Neutrophil (primary cell): ENCODE data around the gene PCED1B.

ENCODE experiments used
- H3K27ac ChIP-seq: fragments of 200-600 bp; sonication (generic); 2 replicates; pipeline ENCODE4 v1.5.1; 2016; ENCODE audit warnings: mild to moderate bottlenecking, moderate library complexity
- H3K27me3 ChIP-seq: fragments of 200-600 bp; sonication (generic); 2 replicates; pipeline ENCODE4 v1.6.0; 2016; ENCODE audit warnings: mild to moderate bottlenecking
- H3K36me3 ChIP-seq: fragments of 200-600 bp; sonication (generic); 2 replicates; pipeline ENCODE4 v1.5.1; 2017
- H3K4me1 ChIP-seq, 2 experiments: fragments of 200-600 bp in 1 of 2; sonication (generic) in 1 of 2; 1 replicate in 1 of 2; 2 replicates in 1 of 2; pipeline versions ENCODE4 v1.5.1 to v1.6.1; 2013 to 2016; ENCODE audit warnings: low read depth in 1 of 2, low read length in 1 of 2, mild to moderate bottlenecking in 1 of 2, moderate library complexity in 1 of 2; ENCODE audit not compliant: control insufficient read depth in 1 of 2, insufficient read depth in 1 of 2
- H3K4me3 ChIP-seq, 2 experiments: fragments of 200-600 bp in 1 of 2; sonication (generic) in 1 of 2; 1 replicate in 1 of 2; 2 replicates in 1 of 2; pipeline ENCODE4 v1.5.1; 2013 to 2016; ENCODE audit warnings: low read depth in 1 of 2, low read length in 1 of 2, mild to moderate bottlenecking in 1 of 2, moderate library complexity in 1 of 2
- H3K9me3 ChIP-seq: fragments of 200-600 bp; sonication (generic); 2 replicates; pipeline ENCODE4 v1.5.1; 2016
- TF ChIP-seq, protein P1 (sequence below): fragments of 200-600 bp; sonication (generic); IDR thresholded peaks from 2 replicates; pipeline ENCODE4 v1.5.1; 2016; ENCODE audit warnings: antibody characterized with exemption

The PCED1B gene

DNA sequence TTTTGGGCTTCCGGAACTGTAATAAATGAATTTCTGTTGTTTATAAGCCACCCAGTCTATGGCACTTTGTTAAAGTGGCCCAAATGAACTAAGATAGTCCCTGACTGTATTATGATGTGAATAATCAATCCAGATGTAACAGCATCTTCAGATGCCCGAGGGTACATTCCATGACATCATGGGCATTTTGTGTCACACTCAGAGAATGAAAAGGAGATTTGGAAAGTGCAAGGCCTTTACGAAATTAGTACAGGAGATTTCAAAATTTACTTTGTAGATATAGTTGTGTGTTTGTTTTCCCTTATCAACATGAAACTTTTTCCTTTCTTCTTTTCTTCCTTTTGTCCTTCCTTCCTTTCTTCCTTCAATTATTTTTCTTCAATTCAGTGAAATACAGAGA, 54.6 kb downstream of the PCED1B start:
- TF ChIP-seq, protein P1, sequence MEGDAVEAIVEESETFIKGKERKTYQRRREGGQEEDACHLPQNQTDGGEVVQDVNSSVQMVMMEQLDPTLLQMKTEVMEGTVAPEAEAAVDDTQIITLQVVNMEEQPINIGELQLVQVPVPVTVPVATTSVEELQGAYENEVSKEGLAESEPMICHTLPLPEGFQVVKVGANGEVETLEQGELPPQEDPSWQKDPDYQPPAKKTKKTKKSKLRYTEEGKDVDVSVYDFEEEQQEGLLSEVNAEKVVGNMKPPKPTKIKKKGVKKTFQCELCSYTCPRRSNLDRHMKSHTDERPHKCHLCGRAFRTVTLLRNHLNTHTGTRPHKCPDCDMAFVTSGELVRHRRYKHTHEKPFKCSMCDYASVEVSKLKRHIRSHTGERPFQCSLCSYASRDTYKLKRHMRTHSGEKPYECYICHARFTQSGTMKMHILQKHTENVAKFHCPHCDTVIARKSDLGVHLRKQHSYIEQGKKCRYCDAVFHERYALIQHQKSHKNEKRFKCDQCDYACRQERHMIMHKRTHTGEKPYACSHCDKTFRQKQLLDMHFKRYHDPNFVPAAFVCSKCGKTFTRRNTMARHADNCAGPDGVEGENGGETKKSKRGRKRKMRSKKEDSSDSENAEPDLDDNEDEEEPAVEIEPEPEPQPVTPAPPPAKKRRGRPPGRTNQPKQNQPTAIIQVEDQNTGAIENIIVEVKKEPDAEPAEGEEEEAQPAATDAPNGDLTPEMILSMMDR, result no peak
- Histone ChIP-seq H3K4me3 (no peak overlapping the region), H3K36me3 (no peaks in the 10 kb centered on the region), H3K9me3 (no peaks in the 10 kb centered on the region), H3K27me3 (no peaks in the 10 kb centered on the region), H3K27ac (no peak overlapping the region), H3K4me1 (peaks cover 8 to 14% of the 10 kb centered on the region in 2 experiments)

DNA sequence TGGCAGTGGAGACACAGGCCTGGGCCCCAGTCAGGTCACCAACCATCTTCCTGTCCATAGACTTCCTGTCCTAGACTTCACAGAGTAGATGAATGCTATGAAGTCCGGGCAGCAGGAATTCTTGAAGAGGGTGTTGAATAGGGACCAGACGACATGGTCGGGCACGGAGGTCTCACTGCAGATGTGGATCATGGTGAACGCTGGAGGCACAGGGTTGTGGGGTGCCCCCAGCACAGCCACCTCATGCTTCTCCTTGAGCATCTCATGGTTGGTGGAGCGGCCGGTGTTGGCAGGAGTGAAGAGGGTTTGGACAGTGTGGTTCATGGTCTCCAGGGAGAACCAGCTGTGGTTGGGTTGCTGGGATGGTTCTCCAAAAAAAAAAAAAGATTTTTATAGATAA, 56.2 kb downstream of the PCED1B start:
- TF ChIP-seq, protein P1, result no peak
- Histone ChIP-seq H3K27ac (no peak overlapping the region), H3K9me3 (no peaks in the 10 kb centered on the region), H3K36me3 (no peaks in the 10 kb centered on the region), H3K4me3 (no peak overlapping the region), H3K4me1 (peaks cover 16 to 24% of the 10 kb centered on the region in 2 experiments), H3K27me3 (no peaks in the 10 kb centered on the region)

DNA sequence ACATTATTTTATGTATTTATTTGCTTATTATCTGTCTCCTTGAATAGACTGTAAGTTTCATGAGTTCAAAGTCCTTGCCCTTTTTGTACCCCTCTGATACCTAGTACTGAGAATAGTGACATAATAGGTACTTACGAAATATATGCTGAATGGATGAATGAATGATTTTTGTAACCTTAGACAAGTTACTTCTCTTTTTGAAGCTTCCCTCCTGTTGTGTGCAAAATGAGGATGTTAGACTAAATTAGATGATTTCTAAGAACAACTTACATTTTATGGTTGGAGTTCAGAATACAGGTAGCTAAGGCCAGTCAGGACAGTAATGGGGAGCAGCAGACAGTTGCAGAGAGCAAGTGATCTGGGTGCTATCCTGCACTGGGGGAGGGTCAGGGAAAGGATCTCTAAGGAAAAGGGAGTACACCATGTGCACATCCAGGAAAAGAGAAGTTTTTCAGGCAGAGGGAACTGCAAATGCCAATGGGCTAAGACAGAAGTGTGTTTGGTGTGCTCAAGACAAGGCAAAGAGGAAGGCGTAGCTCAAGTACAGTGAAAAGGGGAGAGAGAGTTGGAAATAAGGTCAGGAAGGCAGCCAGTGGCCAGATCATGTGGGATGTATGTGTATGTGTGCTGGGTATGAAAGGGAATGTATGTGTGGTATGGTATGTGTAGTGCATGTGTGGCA, 59.7 kb downstream of the PCED1B start:
- no peak overlapping the region for H3K4me3 ChIP-seq
- peaks cover 16 to 24% of the 10 kb centered on the region in 2 experiments for H3K4me1 ChIP-seq
- H3K36me3 ChIP-seq, result no peaks in the 10 kb centered on the region
- TF ChIP-seq, protein P1, result no peak
- H3K9me3 ChIP-seq, result no peaks in the 10 kb centered on the region
- peak overlapping the region; percentile 61 for H3K27ac ChIP-seq
- no peaks in the 10 kb centered on the region for H3K27me3 ChIP-seq

DNA sequence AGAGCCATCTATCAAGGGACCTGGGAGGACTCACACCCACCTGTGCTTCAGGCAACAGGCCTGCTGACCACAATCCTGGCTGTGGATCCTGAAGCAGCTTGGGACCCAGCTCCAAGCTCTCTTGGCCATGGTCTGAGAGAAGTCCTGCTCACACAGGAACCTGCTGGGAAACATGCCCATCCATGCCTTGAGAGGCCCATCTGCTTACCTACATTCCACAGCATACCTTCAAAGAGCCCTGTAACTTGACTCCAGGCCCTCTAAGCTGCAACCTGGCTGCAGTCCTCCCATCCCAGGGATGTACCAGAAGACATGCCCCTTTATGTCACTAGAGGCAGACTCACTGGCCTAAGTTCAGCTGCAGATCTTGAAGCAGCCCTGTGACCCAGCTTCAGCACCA, 62.0 kb downstream of the PCED1B start:
- Histone ChIP-seq H3K4me1 (peaks cover 16 to 21% of the 10 kb centered on the region in 2 experiments), H3K4me3 (no peak overlapping the region), H3K36me3 (no peaks in the 10 kb centered on the region), H3K27ac (no peak overlapping the region), H3K27me3 (no peaks in the 10 kb centered on the region), H3K9me3 (no peaks in the 10 kb centered on the region)
- TF ChIP-seq, protein P1, result no peak

DNA sequence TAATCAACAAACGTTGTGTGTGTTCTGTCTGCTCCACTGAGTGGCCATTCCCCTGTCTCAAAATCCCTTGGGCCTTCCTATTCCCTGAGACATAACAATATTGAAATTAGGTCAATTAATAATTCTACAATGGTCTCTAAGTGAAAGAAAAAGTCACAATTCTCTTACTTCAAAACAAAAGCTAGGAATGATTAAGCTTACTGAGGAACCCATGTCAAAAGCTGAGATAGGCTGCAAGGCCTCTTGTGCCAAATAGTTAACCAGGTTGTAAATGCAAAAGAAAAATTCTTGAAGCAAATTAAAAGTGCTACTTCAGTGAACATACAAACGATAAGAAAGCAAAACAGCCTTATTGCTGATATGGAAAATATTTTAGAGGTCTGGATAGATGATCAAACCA, 65.3 kb downstream of the PCED1B start:
- Histone ChIP-seq H3K4me1 (peaks cover under 1 to 2% of the 10 kb centered on the region in 2 experiments), H3K9me3 (no peaks in the 10 kb centered on the region)
- TF ChIP-seq, protein P1, result no peak

More for the DNA sequence above, 65.3 kb downstream of the PCED1B start:
- H3K4me3 ChIP-seq, result no peak overlapping the region
- no peak overlapping the region for H3K27ac ChIP-seq
- H3K27me3 ChIP-seq, result no peaks in the 10 kb centered on the region
- H3K36me3 ChIP-seq, result no peaks in the 10 kb centered on the region
